ENCODE measurements around the gene PDE4D.

PDE4D gene

GRCh38 chr5:59092758-59093157, 800.8 kb downstream of the PDE4D start:
- TF ChIP-seq, protein P1, sequence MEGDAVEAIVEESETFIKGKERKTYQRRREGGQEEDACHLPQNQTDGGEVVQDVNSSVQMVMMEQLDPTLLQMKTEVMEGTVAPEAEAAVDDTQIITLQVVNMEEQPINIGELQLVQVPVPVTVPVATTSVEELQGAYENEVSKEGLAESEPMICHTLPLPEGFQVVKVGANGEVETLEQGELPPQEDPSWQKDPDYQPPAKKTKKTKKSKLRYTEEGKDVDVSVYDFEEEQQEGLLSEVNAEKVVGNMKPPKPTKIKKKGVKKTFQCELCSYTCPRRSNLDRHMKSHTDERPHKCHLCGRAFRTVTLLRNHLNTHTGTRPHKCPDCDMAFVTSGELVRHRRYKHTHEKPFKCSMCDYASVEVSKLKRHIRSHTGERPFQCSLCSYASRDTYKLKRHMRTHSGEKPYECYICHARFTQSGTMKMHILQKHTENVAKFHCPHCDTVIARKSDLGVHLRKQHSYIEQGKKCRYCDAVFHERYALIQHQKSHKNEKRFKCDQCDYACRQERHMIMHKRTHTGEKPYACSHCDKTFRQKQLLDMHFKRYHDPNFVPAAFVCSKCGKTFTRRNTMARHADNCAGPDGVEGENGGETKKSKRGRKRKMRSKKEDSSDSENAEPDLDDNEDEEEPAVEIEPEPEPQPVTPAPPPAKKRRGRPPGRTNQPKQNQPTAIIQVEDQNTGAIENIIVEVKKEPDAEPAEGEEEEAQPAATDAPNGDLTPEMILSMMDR (conservative IDR thresholded peaks at IDR 0.05; ENCODE audit: low read length) = no peak
- no peak overlapping the region for H3K4me3 ChIP-seq (ENCODE audit: low read length)

DNA sequence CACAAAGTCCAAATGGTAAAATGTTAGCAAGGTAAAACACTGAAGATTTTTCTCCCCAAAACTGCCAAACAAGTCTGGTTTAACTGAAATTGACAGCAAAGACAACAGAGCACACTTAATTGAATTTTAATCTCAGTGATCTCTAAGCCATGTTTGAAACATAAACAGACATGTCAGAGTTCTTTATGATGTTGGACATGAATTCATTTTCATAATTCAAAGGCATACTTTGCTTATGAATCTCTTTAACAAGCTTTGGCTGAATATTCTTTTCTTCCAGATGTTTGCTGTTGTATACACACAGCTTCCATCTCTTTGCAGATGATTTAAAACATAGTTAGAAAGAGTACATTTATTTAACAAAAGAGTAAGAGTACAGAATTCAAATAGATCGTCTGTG, 801.6 kb downstream of the PDE4D start:
- DNase-seq (ENCODE audit: low read depth) = no peak
- TF ChIP-seq, protein P1 (conservative IDR thresholded peaks at IDR 0.05; ENCODE audit: low read length) = no peak
- no peak overlapping the region for H3K4me3 ChIP-seq (ENCODE audit: low read length)

More at GRCh38 chr5:59092758-59093157, 800.8 kb downstream of the PDE4D start:
- DNase-seq (ENCODE audit: low read depth) = no peak

- DNase-seq (ENCODE audit: low read depth) = no peak
- TF ChIP-seq, protein P1 (conservative IDR thresholded peaks at IDR 0.05; ENCODE audit: low read length) = no peak
- no peak overlapping the region for H3K4me3 ChIP-seq (ENCODE audit: low read length)
These were observed 803.2 kb downstream of the PDE4D start for GRCh38 chr5:59090323-59090722.

- no peak overlapping the region for H3K4me3 ChIP-seq (ENCODE audit: low read length)
- no peak for DNase-seq (ENCODE audit: low read depth)
- TF ChIP-seq, protein P1 (conservative IDR thresholded peaks at IDR 0.05; ENCODE audit: low read length) = no peak
These were observed 803.8 kb downstream of the PDE4D start for GRCh38 chr5:59089767-59090166.

DNA sequence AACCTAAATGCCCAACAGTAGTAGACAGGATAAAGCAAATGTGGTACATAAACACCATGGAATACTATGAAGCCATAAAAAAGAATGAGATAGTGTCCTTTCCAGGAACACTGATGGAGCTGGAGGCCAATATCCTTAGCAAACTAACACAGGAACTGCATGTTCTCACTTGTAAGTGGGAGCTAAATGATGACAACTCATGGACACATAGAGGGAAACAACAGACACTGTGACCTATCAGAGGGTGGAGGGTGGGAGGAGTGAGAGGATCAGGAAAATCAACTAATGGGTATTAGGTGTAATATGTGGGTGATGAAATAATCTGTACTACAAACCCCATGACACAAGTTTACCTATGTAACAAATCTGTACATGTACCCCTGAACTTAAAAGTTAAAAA, 805.0 kb downstream of the PDE4D start:
- DNase-seq (ENCODE audit: low read depth) = no peak
- no peak overlapping the region for H3K4me3 ChIP-seq (ENCODE audit: low read length)
- TF ChIP-seq, protein P1 (conservative IDR thresholded peaks at IDR 0.05; ENCODE audit: low read length) = no peak

- no peak for DNase-seq (ENCODE audit: low read depth)
- TF ChIP-seq, protein P1 (conservative IDR thresholded peaks at IDR 0.05; ENCODE audit: low read length) = no peak
These were observed 807.5 kb downstream of the PDE4D start for GRCh38 chr5:59086024-59086423.

GRCh38 chr5:59081693-59082092, 811.8 kb downstream of the PDE4D start:
- TF ChIP-seq, protein P1 (conservative IDR thresholded peaks at IDR 0.05; ENCODE audit: low read length) = no peak
- H3K4me3 ChIP-seq (ENCODE audit: low read length) = no peak overlapping the region
- DNase-seq (ENCODE audit: low read depth) = no peak

More at GRCh38 chr5:59086024-59086423, 807.5 kb downstream of the PDE4D start:
- H3K4me3 ChIP-seq (ENCODE audit: low read length) = no peak overlapping the region

All from AG10803 (cell line).